ENCODE data around the gene TP73.
"Not testable (repeated sequence)": the region's sequence is repeated elsewhere in the genome, so short reads cannot be mapped to it uniquely, and the experiment has no call there.

TP73 gene

GRCh38 chr1:3721955-3722465 is 69.7 kb downstream of the TP73 start:
- H3K4me3 ChIP-seq (ENCODE audit: low read length): no peak overlapping the region
- DNase-seq (ENCODE audit: low read depth): no peak
- TF ChIP-seq, protein P1, sequence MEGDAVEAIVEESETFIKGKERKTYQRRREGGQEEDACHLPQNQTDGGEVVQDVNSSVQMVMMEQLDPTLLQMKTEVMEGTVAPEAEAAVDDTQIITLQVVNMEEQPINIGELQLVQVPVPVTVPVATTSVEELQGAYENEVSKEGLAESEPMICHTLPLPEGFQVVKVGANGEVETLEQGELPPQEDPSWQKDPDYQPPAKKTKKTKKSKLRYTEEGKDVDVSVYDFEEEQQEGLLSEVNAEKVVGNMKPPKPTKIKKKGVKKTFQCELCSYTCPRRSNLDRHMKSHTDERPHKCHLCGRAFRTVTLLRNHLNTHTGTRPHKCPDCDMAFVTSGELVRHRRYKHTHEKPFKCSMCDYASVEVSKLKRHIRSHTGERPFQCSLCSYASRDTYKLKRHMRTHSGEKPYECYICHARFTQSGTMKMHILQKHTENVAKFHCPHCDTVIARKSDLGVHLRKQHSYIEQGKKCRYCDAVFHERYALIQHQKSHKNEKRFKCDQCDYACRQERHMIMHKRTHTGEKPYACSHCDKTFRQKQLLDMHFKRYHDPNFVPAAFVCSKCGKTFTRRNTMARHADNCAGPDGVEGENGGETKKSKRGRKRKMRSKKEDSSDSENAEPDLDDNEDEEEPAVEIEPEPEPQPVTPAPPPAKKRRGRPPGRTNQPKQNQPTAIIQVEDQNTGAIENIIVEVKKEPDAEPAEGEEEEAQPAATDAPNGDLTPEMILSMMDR (IDR thresholded peaks at IDR 0.05; ENCODE audit: insufficient read depth, low read depth, low read length, missing control alignments): no peak

- TF ChIP-seq, protein P1 (IDR thresholded peaks at IDR 0.05; ENCODE audit: insufficient read depth, low read depth, low read length, missing control alignments): no peak
- H3K4me3 ChIP-seq (ENCODE audit: low read length): no peak overlapping the region
- DNase-seq (ENCODE audit: low read depth): no peak
Observed at GRCh38 chr1:3722846-3723245, 70.5 kb downstream of the TP73 start.

GRCh38 chr1:3724416-3725030 is 72.2 kb downstream of the TP73 start:
- TF ChIP-seq, protein P1 (IDR thresholded peaks at IDR 0.05; ENCODE audit: insufficient read depth, low read depth, low read length, missing control alignments): peak; percentile 95
- not testable (repeated sequence) for H3K4me3 ChIP-seq (ENCODE audit: low read length)
- peak; percentile 68 for DNase-seq (ENCODE audit: low read depth)

DNA sequence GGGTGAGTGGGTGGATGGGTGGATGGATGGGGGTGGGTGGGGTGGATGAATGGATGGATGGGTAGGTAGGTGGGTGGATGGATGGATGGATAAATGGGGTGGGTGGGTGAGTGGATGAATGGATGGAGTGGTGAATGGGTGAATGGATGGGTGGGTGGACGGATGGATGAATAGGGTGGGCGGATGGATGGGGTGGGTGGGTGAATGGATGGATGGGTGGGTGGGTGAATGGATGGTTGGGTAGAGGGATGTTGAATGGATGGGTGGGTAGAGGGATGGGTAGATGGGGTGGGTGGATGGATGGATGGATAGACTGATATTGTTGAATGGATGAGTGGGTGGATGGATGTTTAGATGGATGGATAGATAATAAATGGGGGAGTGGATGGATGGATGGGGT is 73.0 kb downstream of the TP73 start:
- TF ChIP-seq, protein P1 (IDR thresholded peaks at IDR 0.05; ENCODE audit: insufficient read depth, low read depth, low read length, missing control alignments): no peak
- no peak for DNase-seq (ENCODE audit: low read depth)
- no peak overlapping the region for H3K4me3 ChIP-seq (ENCODE audit: low read length)

DNA sequence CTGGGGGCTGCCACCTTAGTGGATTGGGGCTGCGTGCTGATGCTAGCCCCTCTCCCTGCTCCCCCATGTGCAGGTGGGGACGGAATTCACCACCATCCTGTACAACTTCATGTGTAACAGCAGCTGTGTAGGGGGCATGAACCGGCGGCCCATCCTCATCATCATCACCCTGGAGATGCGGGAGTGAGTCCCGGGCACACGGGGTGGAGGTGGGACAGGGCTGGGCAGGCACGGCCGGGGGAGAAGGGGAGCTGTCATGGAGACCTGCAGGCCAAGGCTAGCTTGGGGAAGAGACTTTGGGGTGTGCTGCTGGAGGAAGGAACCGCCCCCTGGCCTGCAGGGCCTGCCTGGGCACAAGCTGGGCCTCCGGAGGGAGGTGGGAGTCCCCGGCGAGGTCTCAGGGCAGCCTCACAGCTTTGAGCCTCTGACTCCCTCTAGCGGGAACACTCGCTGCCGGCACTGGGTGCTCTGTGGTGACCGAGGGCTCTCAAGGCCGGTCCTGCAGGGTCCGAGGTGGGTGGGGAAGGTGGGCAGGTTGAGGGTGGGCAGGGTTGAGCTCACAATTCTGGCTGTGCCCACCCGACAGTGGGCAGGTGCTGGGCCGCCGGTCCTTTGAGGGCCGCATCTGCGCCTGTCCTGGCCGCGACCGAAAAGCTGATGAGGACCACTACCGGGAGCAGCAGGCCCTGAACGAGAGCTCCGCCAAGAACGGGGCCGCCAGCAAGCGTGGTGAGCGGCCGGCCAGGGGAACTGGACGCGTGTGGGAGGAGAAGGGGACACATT is 74.9 kb downstream of the TP73 start:
- DNase-seq (ENCODE audit: low read depth): peak; percentile 36
- no peak overlapping the region for H3K4me3 ChIP-seq (ENCODE audit: low read length)
- TF ChIP-seq, protein P1 (IDR thresholded peaks at IDR 0.05; ENCODE audit: insufficient read depth, low read depth, low read length, missing control alignments): peak; percentile 53

GRCh38 chr1:3727825-3728776 is 75.8 kb downstream of the TP73 start:
- H3K4me3 ChIP-seq (ENCODE audit: low read length): no peak overlapping the region
- DNase-seq (ENCODE audit: low read depth): no peak
- TF ChIP-seq, protein P1 (IDR thresholded peaks at IDR 0.05; ENCODE audit: insufficient read depth, low read depth, low read length, missing control alignments): no peak
